Heart left ventricle (tissue), 16 donors: ENCODE results near the gene WBP1. TPM values are rescaled to one million over a fixed set of nuclear protein-coding genes. Genes with fewer than 3 reads are reported as not detected.

Source experiments
- ATAC-seq, 4 donors: fragments of 200-7000 bp; cut with Tn5 transposase; one replicate each; pipeline ENCODE4 v1.9.1; 2020 to 2022; ENCODE audit warnings: moderate library complexity in 4 of 4, mild to moderate bottlenecking in 3 of 4, moderate number of reproducible peaks in 1 of 4
- DNase-seq, 5 donors: peaks; one replicate each; pipeline ENCODE4 v3.0.0-alpha.2; 2020
- H3K27ac ChIP-seq, 12 donors: fragments of 200-600 bp; sonication (generic) in 4 of 12; one replicate each; pipeline versions ENCODE4 v1.5.0 to v1.8.0; 2016 to 2022; ENCODE audit warnings: mild to moderate bottlenecking in 2 of 12
- H3K27me3 ChIP-seq, 9 donors: fragments of 200-600 bp; sonication (generic) in 2 of 9; one replicate each; pipeline versions ENCODE4 v1.5.1 to v1.8.0; 2016 to 2022; ENCODE audit warnings: mild to moderate bottlenecking in 3 of 9
- H3K36me3 ChIP-seq, 9 donors: fragments of 200-600 bp; sonication (generic) in 2 of 9; one replicate each; pipeline versions ENCODE4 v1.5.0 to v1.8.0; 2018 to 2022; ENCODE audit warnings: mild to moderate bottlenecking in 2 of 9
- H3K4me1 ChIP-seq, 12 donors: fragments of 200-600 bp; sonication (generic) in 4 of 12; one replicate each; pipeline versions ENCODE4 v1.5.0 to v1.8.0; 2016 to 2022; ENCODE audit warnings: mild to moderate bottlenecking in 3 of 12
- H3K4me3 ChIP-seq, 12 donors: fragments of 200-600 bp; sonication (generic) in 4 of 12; one replicate each; pipeline versions ENCODE4 v1.5.0 to v1.8.0; 2017 to 2022; ENCODE audit warnings: mild to moderate bottlenecking in 9 of 12, moderate library complexity in 4 of 12
- H3K9me3 ChIP-seq, 12 donors: fragments of 200-600 bp; sonication (generic) in 4 of 12; one replicate each; pipeline versions ENCODE4 v1.5.0 to v1.8.0; 2016 to 2022; ENCODE audit warnings: mild to moderate bottlenecking in 1 of 12
- POLR2A ChIP-seq, 2 donors: fragments of 450-650 bp; IDR thresholded peaks; one replicate each; pipeline ENCODE4 v1.6.1; 2017; ENCODE audit warnings: antibody characterized with exemption in 2 of 2, mild to moderate bottlenecking in 2 of 2, moderate library complexity in 2 of 2
- WGBS, 4 donors: extraction: QIAGEN DNeasy Blood & Tissue Kit in 2 of 4; methylation state at CpG; one replicate each; pipeline versions ENCODE4 v1.1.5 to v1.1.7; 2013 to 2018; 5-methylcytosine and 5-hydroxymethylcytosine counted together
- intact Hi-C, 10 donors: fragments of 100-400 bp; cut with DNase I; formaldehyde crosslinking; loops; one replicate each; pipeline versions ENCODE4 v1.11.1 to v1.14.2; 2022
- polyA plus RNA-seq, 2 donors: library from polyadenylated mRNA; stranded (reverse); fragments of 200-250 nt; gene quantifications; one replicate each; pipeline ENCODE4 v1.2.3, GENCODE V29; 2013
- total RNA-seq, 9 donors: library from RNA; depleted of rRNA in 2 of 9; stranded (reverse); fragments of >200 nt in 2 of 9; fragmentation: NEBNext Ultra II Directional in 3 of 9; extraction: Animal tissue kit (Norgen Biotek cat#: 25700) in 3 of 9; gene quantifications; one replicate each; pipeline versions ENCODE4 v1.1.0 to v1.2.4, GENCODE V29; 2016 to 2023
- TF ChIP-seq, protein P1 (sequence below), 12 donors: fragments of 200-600 bp; sonication (generic) in 4 of 12; IDR thresholded peaks; one replicate each; pipeline versions ENCODE4 v1.5.0 to v1.8.0; 2018 to 2022; ENCODE audit warnings: antibody characterized with exemption in 12 of 12, mild to moderate bottlenecking in 5 of 12
- donor health status: ischemic (EF 13 %, LVEDD 7.1; RV severe dilation, severe dysfunction).
- donor health status: healthy with polysubstance abuse.
- donor health status: DM: no; HTN: yes; CAD: no.
- donor health status: DM: no; HTN: no; CAD: no.
- donor health status: ischemic (EF 25% LVEDD 6.9; RV normal size, moderate dysfunction).
- donor health status: ischemic (EF 25% LVEDD 5.7; RV mildly dilated, moderate dysfunction).
- donor health status: healthy.
- donor health status: DM: yes; HTN: yes; CAD: no.
- donor health status: ischemic (EF 35%, LVEDD 5.7; RV mildly dilated, moderate dysfunction).
- donor health status: nonischemic (EF 11% LVEDD 7.7; RV severe dilation, severe dysfunction).
- donor health status: DM: yes; HTN: yes; CAD: no.
- donor health status: PGD.
- donor health status: ischemic (EF 29% LVEDD 5.4; RV normal size, mild dysfunction).
- donor health status: nonischemic (EF 23%, LVEDD 6.1; RV moderate dilation, normal function).

The WBP1 gene
- total and polyA plus RNA-seq, 11 donors: 29.0 to 58.4 (median 42.4) TPM

DNA sequence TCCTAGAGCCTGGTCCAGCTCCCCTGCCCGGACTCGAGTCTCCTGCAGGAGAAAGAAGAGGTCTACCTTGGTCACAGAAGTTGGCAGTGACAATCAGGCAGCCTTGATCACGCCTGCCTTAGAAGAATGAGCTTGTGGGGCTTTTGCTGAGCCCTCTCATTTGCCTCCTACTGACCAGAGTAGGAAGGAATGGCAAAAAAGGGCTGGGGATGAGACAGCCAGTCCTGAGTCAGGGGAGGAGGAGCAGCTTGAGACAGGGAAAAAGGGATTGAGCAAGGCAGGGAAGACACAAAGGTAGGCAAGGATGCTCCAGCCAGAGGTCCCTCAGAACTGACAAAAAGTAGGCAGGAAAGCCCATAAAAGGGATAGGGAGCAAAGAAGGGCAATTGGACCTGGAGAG lies 30.7 kb upstream of the WBP1 start:
- no peak for ATAC-seq
- H3K9me3 ChIP-seq: no peaks in the 10 kb centered on the region

DNA sequence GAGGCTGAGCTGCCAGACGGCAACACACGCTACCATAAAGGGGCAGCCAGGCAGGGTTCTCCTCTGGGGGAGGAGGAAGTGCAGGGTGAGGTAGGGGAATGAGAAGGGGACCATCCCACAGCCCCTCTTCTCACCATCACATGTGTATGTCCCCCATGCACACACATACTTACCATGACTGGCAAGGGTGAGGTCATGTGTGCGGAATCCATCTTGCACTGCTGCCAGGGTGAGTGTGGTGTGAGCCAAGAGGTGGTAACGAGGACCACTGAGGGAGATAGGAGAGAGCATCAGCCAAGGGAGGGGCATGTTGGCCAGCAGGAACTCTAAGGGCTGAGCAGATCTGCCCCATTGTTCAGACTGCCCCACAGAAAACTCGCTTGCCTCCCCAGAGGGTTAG lies 29.6 kb upstream of the WBP1 start:
- ATAC-seq (no peak), DNase-seq (no peak)
- no peak overlapping the region for H3K4me3 ChIP-seq
- H3K9me3 ChIP-seq: no peaks in the 10 kb centered on the region
- intact Hi-C loops: no loop called here
- no peak for TF ChIP-seq POLR2A (IDR thresholded peaks at IDR 0.05)
- TF ChIP-seq, protein P1, sequence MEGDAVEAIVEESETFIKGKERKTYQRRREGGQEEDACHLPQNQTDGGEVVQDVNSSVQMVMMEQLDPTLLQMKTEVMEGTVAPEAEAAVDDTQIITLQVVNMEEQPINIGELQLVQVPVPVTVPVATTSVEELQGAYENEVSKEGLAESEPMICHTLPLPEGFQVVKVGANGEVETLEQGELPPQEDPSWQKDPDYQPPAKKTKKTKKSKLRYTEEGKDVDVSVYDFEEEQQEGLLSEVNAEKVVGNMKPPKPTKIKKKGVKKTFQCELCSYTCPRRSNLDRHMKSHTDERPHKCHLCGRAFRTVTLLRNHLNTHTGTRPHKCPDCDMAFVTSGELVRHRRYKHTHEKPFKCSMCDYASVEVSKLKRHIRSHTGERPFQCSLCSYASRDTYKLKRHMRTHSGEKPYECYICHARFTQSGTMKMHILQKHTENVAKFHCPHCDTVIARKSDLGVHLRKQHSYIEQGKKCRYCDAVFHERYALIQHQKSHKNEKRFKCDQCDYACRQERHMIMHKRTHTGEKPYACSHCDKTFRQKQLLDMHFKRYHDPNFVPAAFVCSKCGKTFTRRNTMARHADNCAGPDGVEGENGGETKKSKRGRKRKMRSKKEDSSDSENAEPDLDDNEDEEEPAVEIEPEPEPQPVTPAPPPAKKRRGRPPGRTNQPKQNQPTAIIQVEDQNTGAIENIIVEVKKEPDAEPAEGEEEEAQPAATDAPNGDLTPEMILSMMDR (IDR thresholded peaks at IDR 0.05): no peak
- H3K27ac ChIP-seq: no peak overlapping the region
- peaks cover 0 to 79% (median 67%) of the 10 kb centered on the region in 9 donors for H3K36me3 ChIP-seq
- H3K27me3 ChIP-seq: no peaks in the 10 kb centered on the region
- H3K4me1 ChIP-seq: no peaks in the 10 kb centered on the region
- WGBS, 4 donors: 70 to 81% (median 74%) methylated on average over 5 of the region's 5 CpGs

More for the DNA sequence above, 30.7 kb upstream of the WBP1 start:
- Histone ChIP-seq H3K4me3 (no peak overlapping the region), H3K27ac (no peak overlapping the region), H3K4me1 (no peaks in the 10 kb centered on the region), H3K36me3 (peaks cover 0 to 79% (median 67%) of the 10 kb centered on the region in 9 donors), H3K27me3 (no peaks in the 10 kb centered on the region)
- no peak for DNase-seq
- TF ChIP-seq, protein P1 (IDR thresholded peaks at IDR 0.05): no peak
- TF ChIP-seq POLR2A (IDR thresholded peaks at IDR 0.05): no peak
- intact Hi-C loops: no loop called here
- WGBS, 4 donors: 88 to 92% (median 89%) methylated on average over 3 of the region's 3 CpGs

DNA sequence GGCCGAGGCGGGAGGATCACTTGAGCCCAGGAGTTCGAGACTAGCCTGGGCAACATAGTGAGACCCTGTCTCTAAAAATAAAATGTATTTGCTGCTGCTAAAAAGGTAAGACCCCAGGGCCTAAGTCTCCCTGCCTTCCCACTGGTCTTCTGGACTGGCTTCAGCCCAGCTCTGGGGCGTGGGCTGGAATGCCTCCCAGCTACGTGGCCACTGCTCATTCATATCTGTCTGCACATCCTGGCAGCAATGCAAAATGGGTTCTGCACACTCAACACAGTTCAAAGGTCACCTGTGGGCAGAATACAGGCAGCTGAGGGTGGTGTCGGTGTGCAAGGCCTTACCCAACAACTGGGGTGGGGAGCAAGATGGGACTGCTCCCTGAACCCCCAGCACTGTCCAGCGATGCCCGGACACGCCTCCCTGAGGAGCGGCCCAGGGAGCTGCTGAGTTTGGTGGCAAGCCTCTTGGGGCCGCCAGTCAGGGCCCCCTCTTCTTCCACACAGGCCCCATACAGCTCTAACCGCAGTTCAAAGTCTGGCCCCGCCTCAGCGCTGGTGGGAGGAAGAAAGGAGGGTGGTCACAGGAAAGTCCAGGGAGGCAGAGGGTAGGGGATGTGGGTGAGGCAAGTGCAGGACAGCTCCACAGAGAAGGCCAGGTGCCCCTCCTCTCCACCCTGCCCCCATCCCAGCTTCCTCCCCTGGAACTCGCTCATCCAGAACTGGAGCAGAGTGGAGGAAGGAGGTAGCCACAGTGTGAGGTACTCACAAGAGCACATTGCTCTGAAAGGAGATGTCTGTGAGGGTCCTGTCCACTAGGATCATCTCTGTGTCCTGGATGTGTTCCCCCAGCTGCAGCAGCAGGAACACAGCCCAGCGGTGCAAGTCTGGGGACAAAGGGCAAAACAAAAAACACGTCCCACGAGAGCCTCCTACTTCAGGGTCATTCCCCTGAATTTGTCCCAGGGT lies 28.5 kb upstream of the WBP1 start:
- peaks cover 0 to 78% (median 68%) of the 10 kb centered on the region in 9 donors for H3K36me3 ChIP-seq
- ATAC-seq: no peak
- no peaks in the 10 kb centered on the region for H3K27me3 ChIP-seq
- no peaks in the 10 kb centered on the region for H3K4me1 ChIP-seq
- H3K27ac ChIP-seq: no peak overlapping the region
- no peak for DNase-seq
- no peak overlapping the region for H3K4me3 ChIP-seq
- WGBS, 4 donors: 91 to 94% (median 92%) methylated on average over 15 to 18 of the region's 18 CpGs
- H3K9me3 ChIP-seq: no peaks in the 10 kb centered on the region
- TF ChIP-seq POLR2A (IDR thresholded peaks at IDR 0.05): no peak
- TF ChIP-seq, protein P1 (IDR thresholded peaks at IDR 0.05): no peak
- intact Hi-C loops: no loop called here

DNA sequence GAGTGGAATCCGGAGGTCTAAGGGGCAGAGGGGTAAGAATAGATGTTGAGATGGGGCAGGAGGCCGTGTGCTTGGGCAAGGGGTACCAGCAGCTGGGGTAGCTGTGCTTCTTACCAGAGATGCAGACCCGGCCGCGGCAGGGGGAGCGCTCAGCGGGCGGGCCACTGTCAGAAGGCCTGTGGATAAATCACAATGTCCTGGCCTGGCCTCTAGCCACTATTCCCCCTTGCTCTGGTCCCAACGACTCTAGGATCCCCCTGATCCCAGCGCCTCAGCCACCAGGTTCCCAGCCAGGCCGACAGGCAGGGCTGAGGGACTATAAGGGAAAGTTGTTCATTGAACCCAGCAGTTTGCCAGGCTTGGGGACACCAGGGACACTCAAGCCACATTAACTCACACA lies 27.7 kb upstream of the WBP1 start:
- Histone ChIP-seq H3K36me3 (peaks cover 0 to 75% (median 68%) of the 10 kb centered on the region in 9 donors), H3K4me1 (peaks cover 0 to 1% (median 0%) of the 10 kb centered on the region in 12 donors), H3K27me3 (no peaks in the 10 kb centered on the region), H3K4me3 (no peak overlapping the region), H3K27ac (no peak overlapping the region), H3K9me3 (no peaks in the 10 kb centered on the region)
- 90 to 93% (median 91%) methylated on average over 11 of the region's 11 CpGs for WGBS, 4 donors
- no peak for DNase-seq
- TF ChIP-seq, protein P1 (IDR thresholded peaks at IDR 0.05): no peak
- TF ChIP-seq POLR2A (IDR thresholded peaks at IDR 0.05): no peak
- intact Hi-C loops: no loop called here
- no peak for ATAC-seq
